Natural killer cell (primary cell): Measurements from ENCODE around the gene CMIP. TPM values are rescaled to one million over a fixed set of nuclear protein-coding genes. Genes with fewer than 3 reads are reported as not detected.
A peak's percentile ranks its signal among the peaks of the same experiment; 100 is the strongest.

Experiments used
- ATAC-seq, 3 donors: fragments of 150-1000 bp in 2 of 3; fragments of 200-7000 bp in 1 of 3; cut with Tn5 transposase; 1 replicate in 1 of 3; 2 replicates in 2 of 3; pipeline ENCODE4 v1.10.0; 2021; ENCODE audit warnings: mild to moderate bottlenecking in 2 of 3, moderate library complexity in 2 of 3
- DNase-seq, 2 donors: peaks; one replicate each; pipeline versions ENCODE4 v3.0.0 to v3.0.0-alpha.2; 2013 to 2021; ENCODE audit warnings: mixed read lengths in 1 of 2
- H3K27ac ChIP-seq: one replicate; pipeline ENCODE4 v1.5.1; 2013; ENCODE audit warnings: mild to moderate bottlenecking, low read length
- H3K27me3 ChIP-seq: one replicate; pipeline ENCODE4 v1.6.1; 2013; ENCODE audit warnings: low read length; ENCODE audit not compliant: control insufficient read depth, insufficient read depth
- H3K36me3 ChIP-seq: one replicate; pipeline ENCODE4 v1.6.1; 2013; ENCODE audit warnings: low read length; ENCODE audit not compliant: control insufficient read depth, insufficient read depth
- H3K4me1 ChIP-seq: one replicate; pipeline ENCODE4 v1.6.1; 2013; ENCODE audit warnings: low read length; ENCODE audit not compliant: control insufficient read depth, insufficient read depth
- H3K4me3 ChIP-seq: one replicate; pipeline ENCODE4 v1.5.1; 2013; ENCODE audit warnings: low read length
- H3K9me3 ChIP-seq: one replicate; pipeline ENCODE4 v1.6.1; 2013; ENCODE audit warnings: low read length; ENCODE audit not compliant: control insufficient read depth, insufficient read depth
- H3K27ac Mint-ChIP-seq, 2 donors: one replicate each; pipeline ENCODE4 v1.8.0; 2022; ENCODE audit warnings: mild to moderate bottlenecking in 2 of 2, mixed read lengths in 2 of 2, moderate library complexity in 1 of 2
- H3K27me3 Mint-ChIP-seq, 2 donors: one replicate each; pipeline ENCODE4 v1.8.0; 2022; ENCODE audit warnings: low read depth in 2 of 2, mixed read lengths in 2 of 2
- H3K36me3 Mint-ChIP-seq: one replicate; pipeline ENCODE4 v1.8.0; 2022; ENCODE audit warnings: mixed read lengths
- H3K4me1 Mint-ChIP-seq, 2 donors: one replicate each; pipeline ENCODE4 v1.8.0; 2022; ENCODE audit warnings: mixed read lengths in 2 of 2
- H3K4me3 Mint-ChIP-seq: one replicate; pipeline ENCODE4 v1.8.0; 2022; ENCODE audit warnings: mild to moderate bottlenecking, moderate library complexity, mixed read lengths
- H3K9me3 Mint-ChIP-seq, 2 donors: one replicate each; pipeline ENCODE4 v1.8.0; 2022; ENCODE audit warnings: mixed read lengths in 2 of 2
- WGBS: methylation state at CpG from one replicate; pipeline ENCODE4 v1.1.7; 2013; ENCODE audit warnings: missing lambda C conversion rate; ENCODE audit not compliant: insufficient coverage; 5-methylcytosine and 5-hydroxymethylcytosine counted together
- intact Hi-C: fragments of 100-400 bp; cut with micrococcal nuclease; formaldehyde crosslinking; loops from one replicate; pipeline ENCODE4 v1.14.2; 2022
- total RNA-seq, 4 donors: library from RNA; stranded (reverse); fragments of 120-200 nt in 1 of 4; gene quantifications; one replicate each; pipeline versions ENCODE4 v1.2.3 to v1.2.4, GENCODE V29; 2013 to 2022
- TF ChIP-seq, protein P1 (sequence below): fragments of 200-600 bp; IDR thresholded peaks from one replicate; pipeline ENCODE4 v1.8.0; 2022; ENCODE audit warnings: antibody characterized with exemption

CMIP gene
- total RNA-seq, 3 donors from 2014 or later (not counting 1 experiment from before 2014, with no cell fraction given): 88.2 to 115 (median 91.5) TPM

DNA sequence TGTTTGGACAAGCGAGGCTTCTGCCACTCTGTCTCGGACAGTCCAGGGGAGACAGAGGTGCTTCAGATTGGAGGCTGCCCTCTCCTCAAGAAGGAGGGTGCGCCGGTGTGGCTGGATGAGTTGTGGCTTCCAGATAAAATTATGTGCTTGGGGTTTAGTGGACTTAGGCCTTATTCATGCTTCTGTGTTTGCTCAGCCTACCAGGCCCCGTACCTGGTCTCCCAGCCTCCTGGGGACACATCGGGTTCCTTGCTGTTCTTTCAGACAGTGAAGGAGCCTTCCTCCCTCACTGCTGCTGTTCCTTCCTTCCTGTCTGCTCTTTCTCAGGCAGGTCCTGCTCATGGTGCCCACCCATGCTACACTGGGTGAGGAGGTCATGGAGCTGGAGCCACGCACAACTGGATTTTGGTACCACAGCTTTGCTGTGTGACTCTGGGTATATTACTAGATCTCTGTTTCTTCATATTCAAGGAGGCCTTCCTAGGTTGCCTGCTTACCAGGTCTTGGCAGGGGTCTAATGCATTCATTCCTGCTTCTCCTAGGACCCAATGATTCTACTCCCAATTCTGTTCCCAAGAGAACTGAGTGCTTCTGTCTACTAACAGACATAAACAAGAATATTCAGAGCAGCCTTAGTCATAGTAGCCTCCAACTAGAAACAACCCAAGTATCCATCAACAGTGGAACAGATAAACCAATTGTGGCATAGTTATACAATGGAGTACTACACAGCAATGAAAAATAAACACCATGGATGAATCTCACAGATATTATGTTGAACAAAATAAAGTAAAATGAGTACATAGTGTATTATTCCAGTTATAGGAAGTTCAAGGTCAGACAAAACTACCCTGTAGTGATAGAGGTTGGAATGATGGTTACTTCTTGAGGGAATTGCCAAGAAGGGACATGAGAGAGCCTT lies 121.7 kb downstream of the CMIP start:
- no peak overlapping the region for H3K4me3 ChIP-seq
- H3K36me3 Mint-ChIP-seq: no peaks in the 10 kb centered on the region
- H3K4me3 Mint-ChIP-seq: no peak overlapping the region
- H3K27me3 ChIP-seq: no peaks in the 10 kb centered on the region
- TF ChIP-seq, protein P1, sequence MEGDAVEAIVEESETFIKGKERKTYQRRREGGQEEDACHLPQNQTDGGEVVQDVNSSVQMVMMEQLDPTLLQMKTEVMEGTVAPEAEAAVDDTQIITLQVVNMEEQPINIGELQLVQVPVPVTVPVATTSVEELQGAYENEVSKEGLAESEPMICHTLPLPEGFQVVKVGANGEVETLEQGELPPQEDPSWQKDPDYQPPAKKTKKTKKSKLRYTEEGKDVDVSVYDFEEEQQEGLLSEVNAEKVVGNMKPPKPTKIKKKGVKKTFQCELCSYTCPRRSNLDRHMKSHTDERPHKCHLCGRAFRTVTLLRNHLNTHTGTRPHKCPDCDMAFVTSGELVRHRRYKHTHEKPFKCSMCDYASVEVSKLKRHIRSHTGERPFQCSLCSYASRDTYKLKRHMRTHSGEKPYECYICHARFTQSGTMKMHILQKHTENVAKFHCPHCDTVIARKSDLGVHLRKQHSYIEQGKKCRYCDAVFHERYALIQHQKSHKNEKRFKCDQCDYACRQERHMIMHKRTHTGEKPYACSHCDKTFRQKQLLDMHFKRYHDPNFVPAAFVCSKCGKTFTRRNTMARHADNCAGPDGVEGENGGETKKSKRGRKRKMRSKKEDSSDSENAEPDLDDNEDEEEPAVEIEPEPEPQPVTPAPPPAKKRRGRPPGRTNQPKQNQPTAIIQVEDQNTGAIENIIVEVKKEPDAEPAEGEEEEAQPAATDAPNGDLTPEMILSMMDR: no peak
- no peaks in the 10 kb centered on the region for H3K9me3 ChIP-seq
- ATAC-seq: no peak
- H3K4me1 ChIP-seq: peaks cover 22% of the 10 kb centered on the region
- no peaks in the 10 kb centered on the region for H3K9me3 Mint-ChIP-seq
- no peaks in the 10 kb centered on the region for H3K27me3 Mint-ChIP-seq
- no peak overlapping the region for H3K27ac ChIP-seq
- no peak for DNase-seq
- H3K4me1 Mint-ChIP-seq: peaks cover 59 to 69% of the 10 kb centered on the region in 2 donors
- H3K36me3 ChIP-seq: no peaks in the 10 kb centered on the region
- H3K27ac Mint-ChIP-seq: peak overlapping the region; percentile 45 to 74
- WGBS: 98% methylated on average over 7 of the region's 7 CpGs
- intact Hi-C loops: no loop called here

DNA sequence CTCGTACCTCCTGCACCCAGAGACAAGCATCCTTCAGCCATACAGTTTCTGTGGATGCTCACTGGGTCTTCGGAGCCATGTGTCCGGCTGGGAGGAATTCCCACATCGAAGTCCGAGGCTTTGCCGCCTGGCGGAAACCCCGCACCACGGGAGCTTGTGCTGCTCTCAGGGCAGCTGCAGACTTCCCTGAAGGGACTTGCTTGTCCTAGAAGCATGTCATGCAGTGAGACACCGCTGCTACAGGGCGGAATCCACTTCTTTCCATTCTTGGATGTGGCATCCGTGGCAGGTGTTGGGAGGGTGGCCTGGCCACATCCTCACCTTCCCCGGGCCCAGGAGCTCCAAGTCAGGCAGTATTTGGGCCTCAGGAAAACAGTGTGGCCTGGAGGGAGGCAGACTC lies 122.5 kb downstream of the CMIP start:
- H3K4me1 Mint-ChIP-seq: peaks cover 52 to 62% of the 10 kb centered on the region in 2 donors
- H3K36me3 ChIP-seq: no peaks in the 10 kb centered on the region
- peaks cover 21% of the 10 kb centered on the region for H3K4me1 ChIP-seq
- H3K36me3 Mint-ChIP-seq: no peaks in the 10 kb centered on the region
- TF ChIP-seq, protein P1: no peak
- DNase-seq: no peak
- ATAC-seq: no peak
- WGBS: 92% methylated on average over 13 of the region's 13 CpGs
- no peaks in the 10 kb centered on the region for H3K9me3 ChIP-seq
- H3K9me3 Mint-ChIP-seq: no peaks in the 10 kb centered on the region
- no peak overlapping the region for H3K4me3 Mint-ChIP-seq
- H3K4me3 ChIP-seq: no peak overlapping the region
- no peaks in the 10 kb centered on the region for H3K27me3 Mint-ChIP-seq
- no peaks in the 10 kb centered on the region for H3K27me3 ChIP-seq
- H3K27ac Mint-ChIP-seq: peak overlapping the region; percentile 63 to 75
- H3K27ac ChIP-seq: no peak overlapping the region
- intact Hi-C loops: no loop called here

DNA sequence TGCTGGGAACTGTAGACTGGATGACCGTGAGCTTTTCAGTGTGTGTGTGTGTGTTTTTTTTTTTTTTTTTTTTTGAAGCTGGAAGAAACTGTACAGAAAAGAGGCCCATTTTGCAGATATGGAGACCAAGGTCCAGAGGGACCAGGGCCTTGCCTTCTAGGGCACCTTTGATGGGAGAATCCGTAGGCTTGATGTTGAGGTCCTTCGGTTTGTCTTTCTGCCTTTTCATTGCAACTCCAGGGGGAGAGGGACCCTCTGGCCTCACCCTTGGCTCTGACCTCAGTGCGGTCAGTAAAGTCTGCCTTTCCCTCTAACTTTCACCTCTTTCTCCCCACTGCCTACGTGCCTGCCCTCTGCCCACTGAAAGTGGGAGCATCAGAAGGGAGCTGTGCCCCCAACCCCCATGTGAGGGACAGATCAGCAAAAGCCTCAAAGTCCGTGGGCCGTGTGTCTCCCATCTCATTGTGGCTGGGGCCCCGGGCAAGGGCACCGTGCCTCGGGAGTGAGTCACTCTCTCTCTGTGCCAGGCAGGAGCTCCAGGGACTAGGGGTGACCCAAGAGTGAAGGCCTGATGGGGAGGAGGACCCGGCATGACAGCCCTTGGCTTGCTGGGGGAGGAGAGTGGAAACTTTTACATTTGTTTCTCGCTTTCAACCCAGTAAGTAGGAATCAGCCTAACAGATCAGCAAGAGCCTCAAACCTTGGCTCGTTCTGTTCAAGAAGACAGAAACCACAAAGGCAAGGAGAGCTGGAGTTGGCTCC lies 123.6 kb downstream of the CMIP start:
- H3K9me3 ChIP-seq: no peaks in the 10 kb centered on the region
- 71% methylated on average over 13 of the region's 13 CpGs for WGBS
- no peak overlapping the region for H3K27ac ChIP-seq
- Mint-ChIP-seq H3K9me3 (no peaks in the 10 kb centered on the region), H3K27ac (peak overlapping the region; percentile 63 to 75), H3K27me3 (no peaks in the 10 kb centered on the region), H3K4me3 (no peak overlapping the region), H3K36me3 (no peaks in the 10 kb centered on the region), H3K4me1 (peaks cover 57 to 67% of the 10 kb centered on the region in 2 donors)
- ATAC-seq (peak in 1 of 3 donors; percentile 76), DNase-seq (no peak)
- peaks cover 21% of the 10 kb centered on the region for H3K4me1 ChIP-seq
- no peaks in the 10 kb centered on the region for H3K27me3 ChIP-seq
- no peak overlapping the region for H3K4me3 ChIP-seq
- no peaks in the 10 kb centered on the region for H3K36me3 ChIP-seq
- TF ChIP-seq, protein P1: no peak
- intact Hi-C loops: loop anchor here (2.0 kb wide), 1 partner anchor 43 kb away; no protein-coding TSS in a partner anchor
